K562 (cell line): Measurements from ENCODE around the gene EFHB. TPM values are rescaled to one million over a fixed set of nuclear protein-coding genes. Genes with fewer than 3 reads are reported as not detected.

ENCODE experiments used
- CEBPZ ChIP-seq: fragments of 150-350 bp; IDR thresholded peaks from 2 replicates; pipeline ENCODE4 v1.6.1; 2014; ENCODE audit warnings: low read depth, mild to moderate bottlenecking, low read length, borderline replicate concordance
- HSF4 ChIP-seq: fragments of 250-450 bp; sonication (Bioruptor Pico); IDR thresholded peaks from 2 replicates; pipeline ENCODE4 v2.1.2; 2022; ENCODE audit warnings: mild to moderate bottlenecking, moderate library complexity, borderline replicate concordance
- NR0B1 ChIP-seq: fragments of 450-650 bp; IDR thresholded peaks from one replicate; pipeline ENCODE4 v1.6.1; 2018; ENCODE audit warnings: mild to moderate bottlenecking, moderate library complexity; ENCODE audit not compliant: partially characterized antibody
- PCBP2 ChIP-seq: fragments of 200-400 bp; formaldehyde crosslinking; IDR thresholded peaks from 2 replicates; pipeline ENCODE4 v1.6.1; 2018; ENCODE audit warnings: low read length, low read depth, mild to moderate bottlenecking, moderate library complexity; ENCODE audit not compliant: poor library complexity, severe bottlenecking
- PHTF2 ChIP-seq: fragments of 250-450 bp; sonication (Bioruptor Pico); IDR thresholded peaks from 2 replicates; pipeline ENCODE4 v1.5.0; 2021; ENCODE audit warnings: mild to moderate bottlenecking
- POLR2H ChIP-seq: IDR thresholded peaks from 2 replicates; pipeline ENCODE4 v1.6.1; 2016; ENCODE audit warnings: missing genetic modification characterization, low read depth, mild to moderate bottlenecking, control low read depth, missing compliant biosample characterization, moderate library complexity
- PRPF4 ChIP-seq: fragments of 200-400 bp; formaldehyde crosslinking; IDR thresholded peaks from one replicate; pipeline ENCODE4 v1.6.1; 2017; ENCODE audit warnings: low read length, low read depth, mild to moderate bottlenecking; ENCODE audit not compliant: insufficient read depth, poor library complexity, severe bottlenecking
- REST ChIP-seq, 2 experiments: fragments of 450-650 bp; formaldehyde crosslinking in 1 of 2; IDR thresholded peaks; 2 replicates each; pipeline versions ENCODE4 v1.4.0 to v1.6.1; 2014 to 2020; ENCODE audit warnings: mild to moderate bottlenecking in 2 of 2, borderline replicate concordance in 1 of 2, low read depth in 1 of 2
- RNF2 ChIP-seq: sonication (generic); IDR thresholded peaks from 2 replicates; pipeline ENCODE4 v1.6.1; 2016
- THRAP3 ChIP-seq: fragments of 450-650 bp; IDR thresholded peaks from 2 replicates; pipeline ENCODE4 v1.6.1; 2016; ENCODE audit warnings: mild to moderate bottlenecking, inconsistent platforms, borderline replicate concordance
- ZKSCAN1 ChIP-seq: fragments of 150-350 bp; IDR thresholded peaks from 2 replicates; pipeline ENCODE4 v1.6.1; 2016; ENCODE audit warnings: low read depth, low read length
- ZNF165 ChIP-seq: fragments of 250-450 bp; sonication (Bioruptor Pico); IDR thresholded peaks from 2 replicates; pipeline ENCODE4 v1.4.0; 2020; ENCODE audit warnings: borderline replicate concordance
- ZNF395 ChIP-seq: fragments of 200-800 bp; sonication (Bioruptor generic); IDR thresholded peaks from 2 replicates; pipeline ENCODE4 v1.6.1; 2017; ENCODE audit warnings: missing genetic modification characterization, missing compliant biosample characterization
- polyA plus RNA-seq, 8 experiments: library from polyadenylated mRNA; depleted of rRNA in 4 of 8; stranded (reverse) in 5 of 8; unstranded in 3 of 8; fragments of >200 nt; fragmentation: Nextera tagmentation in 2 of 8; fragmentation: Illumina TruSeq in 1 of 8; extraction: Ambion mirVana in 2 of 8; extraction: Trizol in 1 of 8; gene quantifications; 2 replicates each; pipeline versions ENCODE4 v1.2.1 to v1.2.3, GENCODE V29; 2011 to 2014; ENCODE audit warnings: inconsistent platforms in 1 of 8, missing spikeins in 1 of 8
- total RNA-seq, 7 experiments: library from RNA; depleted of rRNA in 6 of 7; stranded (reverse); fragments of >200 nt in 6 of 7; fragmentation: Illumina TruSeq in 2 of 7; extraction: Trizol in 2 of 7; gene quantifications; 2 replicates each; pipeline versions ENCODE4 v1.2.1 to v1.2.3, GENCODE V29; 2011 to 2021; ENCODE audit warnings: low replicate concordance in 1 of 7

EFHB gene
- total and polyA plus RNA-seq, 9 of the 15 experiments (the other 6 are each of a cell fraction or from before 2014, with no cell fraction given): 1.5 to 4.0 (median 1.8) TPM

- TF ChIP-seq CEBPZ (no peak), PCBP2 (no peak), THRAP3 (0 out of 2 replicates have a peak, but pooled peaks have one; percentile 24), ZNF395 (CRISPR knock-in tag) (no peak), PRPF4 (no peak), POLR2H (tag) (0 out of 2 replicates have a peak, but pooled peaks have one; percentile 47), NR0B1 (no peak), REST (IDR thresholded peaks at IDR 0.05; ENCODE audit: borderline replicate concordance) (no peak), REST (CRISPR knock-in tag; IDR thresholded peaks at IDR 0.05; ENCODE audit: low read depth) (no peak), PHTF2 (CRISPR knock-in tag) (no peak), HSF4 (CRISPR knock-in tag) (no peak), ZKSCAN1 (no peak), ZNF165 (no peak), RNF2 (no peak)
These were observed 1.6 kb downstream of the EFHB start (continued) for GRCh38 chr3:19932422-19932821.
